CD4-positive, CD25-positive, alpha-beta regulatory T cell (primary cell): ENCODE results near the gene ATG10. TPM values are rescaled to one million over a fixed set of nuclear protein-coding genes. Genes with fewer than 3 reads are reported as not detected.
A peak's percentile ranks its signal among the peaks of the same experiment; 100 is the strongest.
"Not testable (repeated sequence)": the region's sequence is repeated elsewhere in the genome, so short reads cannot be mapped to it uniquely, and the experiment has no call there.

Source experiments
- ATAC-seq, 2 donors: fragments of 150-1000 bp; cut with Tn5 transposase; one replicate each; pipeline ENCODE4 v1.10.0; 2021; ENCODE audit warnings: low read depth in 2 of 2, moderate number of reproducible peaks in 2 of 2, moderate library complexity in 1 of 2
- DNase-seq, 3 donors: peaks; one replicate each; pipeline versions ENCODE4 v3.0.0 to v3.0.0-alpha.2; 2012 to 2022; ENCODE audit warnings: mixed read lengths in 1 of 3
- H3K27ac ChIP-seq: one replicate; pipeline ENCODE4 v1.7.0; 2013; ENCODE audit warnings: mild to moderate bottlenecking, low read length; ENCODE audit not compliant: insufficient read depth, poor library complexity, severe bottlenecking
- H3K27me3 ChIP-seq: one replicate; pipeline ENCODE4 v1.7.0; 2013; ENCODE audit warnings: low read length; ENCODE audit not compliant: control insufficient read depth, insufficient read depth
- H3K36me3 ChIP-seq: one replicate; pipeline ENCODE4 v1.7.0; 2013; ENCODE audit warnings: mild to moderate bottlenecking, low read length, moderate library complexity; ENCODE audit not compliant: control insufficient read depth, insufficient read depth
- H3K4me1 ChIP-seq: 2 replicates; pipeline ENCODE4 v1.7.0; 2013; ENCODE audit warnings: mild to moderate bottlenecking, low read length; ENCODE audit not compliant: insufficient read depth, control insufficient read depth, poor library complexity, severe bottlenecking
- H3K4me3 ChIP-seq: one replicate; pipeline ENCODE4 v1.7.0; 2013; ENCODE audit warnings: low read depth, mild to moderate bottlenecking, low read length, moderate library complexity
- H3K9me3 ChIP-seq, 2 experiments: 1 replicate in 1 of 2; 2 replicates in 1 of 2; pipeline ENCODE4 v1.7.0; 2013; ENCODE audit warnings: low read length in 2 of 2, mild to moderate bottlenecking in 1 of 2, moderate library complexity in 1 of 2; ENCODE audit not compliant: control insufficient read depth in 2 of 2
- H3K27ac Mint-ChIP-seq, 3 donors: one replicate each; pipeline ENCODE4 v1.8.0; 2020 to 2022; ENCODE audit warnings: mild to moderate bottlenecking in 3 of 3, mixed read lengths in 3 of 3, moderate library complexity in 2 of 3
- H3K27me3 Mint-ChIP-seq: one replicate; pipeline ENCODE4 v1.8.0; 2022; ENCODE audit warnings: mild to moderate bottlenecking, mixed read lengths
- H3K36me3 Mint-ChIP-seq: one replicate; pipeline ENCODE4 v1.8.0; 2020; ENCODE audit warnings: mixed read lengths
- H3K4me1 Mint-ChIP-seq, 4 donors: one replicate each; pipeline ENCODE4 v1.8.0; 2020 to 2022; ENCODE audit warnings: mixed read lengths in 4 of 4, mild to moderate bottlenecking in 1 of 4
- H3K4me3 Mint-ChIP-seq, 4 donors: one replicate each; pipeline ENCODE4 v1.8.0; 2020 to 2022; ENCODE audit warnings: mild to moderate bottlenecking in 4 of 4, mixed read lengths in 4 of 4, moderate library complexity in 3 of 4
- H3K9me3 Mint-ChIP-seq, 7 donors: one replicate each; pipeline ENCODE4 v1.8.0; 2020 to 2022; ENCODE audit warnings: mixed read lengths in 7 of 7, mild to moderate bottlenecking in 3 of 7, moderate library complexity in 2 of 7
- polyA plus RNA-seq, 4 donors: library from polyadenylated mRNA; unstranded; fragments of 300-500 nt; fragmentation: Illumina TruSeq; gene quantifications; one replicate each; pipeline ENCODE4 v1.2.3, GENCODE V29; 2021
- total RNA-seq: library from RNA; stranded (reverse); gene quantifications from one replicate; pipeline ENCODE4 v1.2.3, GENCODE V29; 2022

ATG10 gene
- total and polyA plus RNA-seq, 5 donors from 2014 or later = 7.5 to 13.2 (median 9.3) TPM

- H3K36me3 ChIP-seq = peaks cover 2% of the 10 kb centered on the region
- DNase-seq = no peak
- H3K4me1 ChIP-seq = no peaks in the 10 kb centered on the region
- H3K4me3 ChIP-seq = no peak overlapping the region
- no peak overlapping the region for H3K27ac ChIP-seq
- H3K9me3 Mint-ChIP-seq = peaks cover 0 to 6% (median 1%) of the 10 kb centered on the region in 7 donors
- no peaks in the 10 kb centered on the region for H3K27me3 Mint-ChIP-seq
- H3K27me3 ChIP-seq = no peaks in the 10 kb centered on the region
- no peak overlapping the region for H3K4me3 Mint-ChIP-seq
- no peak overlapping the region for H3K27ac Mint-ChIP-seq
- ATAC-seq = no peak
- no peaks in the 10 kb centered on the region for H3K9me3 ChIP-seq
- peaks cover 0 to 6% (median 1%) of the 10 kb centered on the region in 4 donors for H3K4me1 Mint-ChIP-seq
- peaks cover 43% of the 10 kb centered on the region for H3K36me3 Mint-ChIP-seq
Measured at GRCh38 chr5:82011761-82012160, 39.9 kb downstream of the ATG10 start.

- H3K4me3 Mint-ChIP-seq, DNase-seq, H3K36me3 ChIP-seq, H3K27me3 ChIP-seq, H3K4me3 ChIP-seq, H3K27me3 Mint-ChIP-seq, H3K9me3 Mint-ChIP-seq, H3K27ac ChIP-seq, ATAC-seq, H3K4me1 ChIP-seq, H3K4me1 Mint-ChIP-seq, H3K9me3 ChIP-seq: not testable (repeated sequence)
- H3K27ac Mint-ChIP-seq = peak overlapping the region in 1 of 3 donors; percentile 35
- peaks cover 52% of the 10 kb centered on the region for H3K36me3 Mint-ChIP-seq
Measured at GRCh38 chr5:82014644-82015043, 42.8 kb downstream of the ATG10 start.

- DNase-seq (no peak), ATAC-seq (no peak)
- Mint-ChIP-seq H3K27me3 (no peaks in the 10 kb centered on the region), H3K36me3 (peaks cover 34% of the 10 kb centered on the region), H3K9me3 (peaks cover 0 to 7% (median 4%) of the 10 kb centered on the region in 7 donors), H3K4me3 (no peak overlapping the region), H3K27ac (no peak overlapping the region), H3K4me1 (peaks cover 0 to 10% (median 5%) of the 10 kb centered on the region in 4 donors)
- H3K27me3 ChIP-seq = no peaks in the 10 kb centered on the region
- no peak overlapping the region for H3K27ac ChIP-seq
- H3K36me3 ChIP-seq = no peaks in the 10 kb centered on the region
- no peak overlapping the region for H3K4me3 ChIP-seq
- H3K9me3 ChIP-seq = no peaks in the 10 kb centered on the region
- H3K4me1 ChIP-seq = no peaks in the 10 kb centered on the region
Measured at GRCh38 chr5:82018462-82018861, 46.6 kb downstream of the ATG10 start.

GRCh38 chr5:82019342-82020138 lies 47.7 kb downstream of the ATG10 start:
- Histone ChIP-seq H3K36me3 (no peaks in the 10 kb centered on the region), H3K4me1 (no peaks in the 10 kb centered on the region), H3K9me3 (no peaks in the 10 kb centered on the region), H3K4me3 (no peak overlapping the region), H3K27me3 (no peaks in the 10 kb centered on the region), H3K27ac (no peak overlapping the region)
- Mint-ChIP-seq H3K4me1 (peaks cover 0 to 10% (median 4%) of the 10 kb centered on the region in 4 donors), H3K27ac (peak overlapping the region in 1 of 3 donors; percentile 25), H3K4me3 (no peak overlapping the region), H3K27me3 (no peaks in the 10 kb centered on the region), H3K36me3 (peaks cover 30% of the 10 kb centered on the region), H3K9me3 (peaks cover 0 to 7% (median 4%) of the 10 kb centered on the region in 7 donors)
- DNase-seq (no peak), ATAC-seq (no peak)

- no peak for DNase-seq
- H3K9me3 Mint-ChIP-seq = peaks cover 0 to 7% (median 0%) of the 10 kb centered on the region in 7 donors
Measured at GRCh38 chr5:82022499-82022898, 50.7 kb downstream of the ATG10 start.

GRCh38 chr5:82023644-82024043 lies 51.8 kb downstream of the ATG10 start:
- H3K4me1 Mint-ChIP-seq = peaks cover 0 to 4% (median 0%) of the 10 kb centered on the region in 4 donors
- H3K27me3 ChIP-seq = no peaks in the 10 kb centered on the region

More at GRCh38 chr5:82022499-82022898, 50.7 kb downstream of the ATG10 start:
- peaks cover 17% of the 10 kb centered on the region for H3K36me3 Mint-ChIP-seq
- Histone ChIP-seq H3K27me3 (no peaks in the 10 kb centered on the region), H3K27ac (no peak overlapping the region), H3K4me3 (no peak overlapping the region), H3K36me3 (no peaks in the 10 kb centered on the region), H3K9me3 (no peaks in the 10 kb centered on the region), H3K4me1 (no peaks in the 10 kb centered on the region)
- ATAC-seq = no peak
- no peak overlapping the region for H3K27ac Mint-ChIP-seq
- no peaks in the 10 kb centered on the region for H3K27me3 Mint-ChIP-seq
- peaks cover 0 to 10% (median 4%) of the 10 kb centered on the region in 4 donors for H3K4me1 Mint-ChIP-seq
- no peak overlapping the region for H3K4me3 Mint-ChIP-seq

GRCh38 chr5:82031220-82032119 lies 59.6 kb downstream of the ATG10 start:
- DNase-seq (no peak), ATAC-seq (no peak)
- Mint-ChIP-seq H3K27me3 (no peaks in the 10 kb centered on the region), H3K36me3 (no peaks in the 10 kb centered on the region), H3K4me3 (no peak overlapping the region), H3K4me1 (peaks cover 0 to 2% (median 0%) of the 10 kb centered on the region in 4 donors), H3K9me3 (peaks cover 0 to 2% (median 0%) of the 10 kb centered on the region in 7 donors), H3K27ac (no peak overlapping the region)
- Histone ChIP-seq H3K36me3 (no peaks in the 10 kb centered on the region), H3K27ac (no peak overlapping the region), H3K27me3 (no peaks in the 10 kb centered on the region), H3K4me3 (no peak overlapping the region), H3K9me3 (no peaks in the 10 kb centered on the region), H3K4me1 (no peaks in the 10 kb centered on the region)

More at GRCh38 chr5:82023644-82024043, 51.8 kb downstream of the ATG10 start:
- Mint-ChIP-seq H3K27me3 (no peaks in the 10 kb centered on the region), H3K27ac (no peak overlapping the region), H3K9me3 (no peaks in the 10 kb centered on the region), H3K36me3 (peaks cover 6% of the 10 kb centered on the region), H3K4me3 (no peak overlapping the region)
- ATAC-seq (no peak), DNase-seq (no peak)
- H3K36me3 ChIP-seq = no peaks in the 10 kb centered on the region
- H3K4me3 ChIP-seq = no peak overlapping the region
- no peaks in the 10 kb centered on the region for H3K9me3 ChIP-seq
- no peaks in the 10 kb centered on the region for H3K4me1 ChIP-seq
- H3K27ac ChIP-seq = no peak overlapping the region
